ENCODE results near the gene NHSL2.
"Not testable (repeated sequence)": the region's sequence is repeated elsewhere in the genome, so short reads cannot be mapped to it uniquely, and the experiment has no call there.

Gene NHSL2

GRCh38 chrX:72159769-72160168, 249.1 kb downstream of the NHSL2 start:
- no peak for DNase-seq (ENCODE audit: low read depth in 1 of 2, low spot score in 1 of 2)

- no peak for DNase-seq (ENCODE audit: low read depth in 1 of 2, low spot score in 1 of 2)
These were observed 254.9 kb downstream of the NHSL2 start for GRCh38 chrX:72165551-72165950.

- peak in 1 of 2 donors; percentile 9 for DNase-seq (ENCODE audit: low read depth in 1 of 2, low spot score in 1 of 2)
These were observed 258.5 kb downstream of the NHSL2 start for GRCh38 chrX:72169008-72169728.

GRCh38 chrX:72176289-72176688, 265.6 kb downstream of the NHSL2 start:
- not testable (repeated sequence) for DNase-seq (ENCODE audit: low read depth in 1 of 2, low spot score in 1 of 2)

GRCh38 chrX:72176981-72177380, 266.3 kb downstream of the NHSL2 start:
- no peak for DNase-seq (ENCODE audit: low read depth in 1 of 2, low spot score in 1 of 2)

GRCh38 chrX:72180539-72180938, 269.9 kb downstream of the NHSL2 start:
- no peak for DNase-seq (ENCODE audit: low read depth in 1 of 2, low spot score in 1 of 2)

- DNase-seq (ENCODE audit: low read depth in 1 of 2, low spot score in 1 of 2): peak; percentile 53 to 68
These were observed 270.8 kb downstream of the NHSL2 start, which contains the start of gene PIN4 for GRCh38 chrX:72181178-72182125. Gene PIN4, plus strand, starts transcription at chrX:72181757. Its CDS starts 29 bp downstream, at chrX:72181786.

GRCh38 chrX:72182924-72183323, 272.3 kb downstream of the NHSL2 start:
- DNase-seq (ENCODE audit: low read depth in 1 of 2, low spot score in 1 of 2): no peak

- DNase-seq (ENCODE audit: low read depth in 1 of 2, low spot score in 1 of 2): no peak
These were observed 291.3 kb downstream of the NHSL2 start for GRCh38 chrX:72201836-72202536.

Measured in activated T-helper 1 cell treated with anti-CD3 and anti-CD28 coated beads, Interleukin-2, amount 50 U/mL, for 16 hours (primary cell).